Spleen (tissue), 7 donors: ENCODE measurements around the gene CRB3.

Experiments used
- CTCF ChIP-seq, 11 experiments: fragments of 200-600 bp in 7 of 11; fragments of 450-650 bp in 4 of 11; sonication (generic) in 4 of 11; IDR thresholded peaks in 8 of 11; conservative IDR thresholded peaks in 3 of 11; 1 replicate in 7 of 11; 2 replicates in 4 of 11; pipeline versions ENCODE4 v1.4.0 to v1.8.0; 2016 to 2021; ENCODE audit warnings: antibody characterized with exemption in 11 of 11, inconsistent platforms in 4 of 11, mild to moderate bottlenecking in 1 of 11
- POLR2AphosphoS5 ChIP-seq, 3 donors: sonication (generic); formaldehyde crosslinking; IDR thresholded peaks; one replicate each; pipeline ENCODE4 v1.5.1; 2017; ENCODE audit warnings: antibody characterized with exemption in 3 of 3
- donor health status: DM: no; HTN: no; CAD: no; lungs with moderate emphysema.
- donor health status: DM: no; HTN: no; CAD: no.
- donor health status: DM: no; HTN: no; CAD: no.

GRCh38 chr19:6465663-6466062 is 1.6 kb downstream of the CRB3 start:
- TF ChIP-seq POLR2AphosphoS5 (IDR thresholded peaks at IDR 0.05) (no peak), CTCF (IDR thresholded peaks at IDR 0.05 in 8 of 11, conservative IDR thresholded peaks at IDR 0.05 in 3 of 11) (no peak)
